GM21390 (cell line): ENCODE measurements around the gene ANXA3.
A peak's percentile ranks its signal among the peaks of the same experiment; 100 is the strongest.
"Not testable (repeated sequence)": the region's sequence is repeated elsewhere in the genome, so short reads cannot be mapped to it uniquely, and the experiment has no call there.

ENCODE experiments used
- ATAC-seq: cut with Tn5 transposase; IDR thresholded peaks from one replicate; pipeline ENCODE4 v1.9.1; 2021; ENCODE audit not compliant: unreplicated experiment

ANXA3 gene

GRCh38 chr4:78570117-78570516 lies 18.5 kb downstream of the ANXA3 start:
- no peak for ATAC-seq

- no peak for ATAC-seq
These were observed 20.2 kb downstream of the ANXA3 start for GRCh38 chr4:78571804-78572203.

GRCh38 chr4:78578674-78579425 lies 27.3 kb downstream of the ANXA3 start:
- no peak for ATAC-seq

- ATAC-seq = no peak
These were observed 30.0 kb downstream of the ANXA3 start for GRCh38 chr4:78581618-78582017.

- no peak for ATAC-seq
These were observed 33.4 kb downstream of the ANXA3 start for GRCh38 chr4:78584863-78585547.

- ATAC-seq = no peak
These were observed 34.1 kb downstream of the ANXA3 start for GRCh38 chr4:78585633-78586032.

GRCh38 chr4:78588894-78589545 lies 37.5 kb downstream of the ANXA3 start:
- no peak for ATAC-seq

- no peak for ATAC-seq
These were observed 39.8 kb downstream of the ANXA3 start for GRCh38 chr4:78591404-78591803.

- peak; percentile 59 for ATAC-seq
These were observed 40.7 kb downstream of the ANXA3 start for GRCh38 chr4:78592088-78592783.

- ATAC-seq = no peak
These were observed 44.7 kb downstream of the ANXA3 start for GRCh38 chr4:78596111-78596742.

- ATAC-seq = not testable (repeated sequence)
These were observed 46.9 kb downstream of the ANXA3 start for GRCh38 chr4:78598431-78598830.

- no peak for ATAC-seq
These were observed 47.6 kb downstream of the ANXA3 start for GRCh38 chr4:78599147-78599546.

GRCh38 chr4:78599931-78600375 lies 48.4 kb downstream of the ANXA3 start:
- ATAC-seq = no peak

- no peak for ATAC-seq
These were observed 49.4 kb downstream of the ANXA3 start for GRCh38 chr4:78601013-78601412.

- ATAC-seq = no peak
These were observed 50.8 kb downstream of the ANXA3 start for GRCh38 chr4:78602334-78602733.

GRCh38 chr4:78603384-78603783 lies 51.8 kb downstream of the ANXA3 start:
- no peak for ATAC-seq

- no peak for ATAC-seq
These were observed 53.4 kb downstream of the ANXA3 start for GRCh38 chr4:78604988-78605387.

GRCh38 chr4:78606035-78606434 lies 54.5 kb downstream of the ANXA3 start:
- ATAC-seq = no peak

GRCh38 chr4:78606530-78607095 lies 55.0 kb downstream of the ANXA3 start:
- ATAC-seq = no peak

GRCh38 chr4:78608684-78609083 lies 57.1 kb downstream of the ANXA3 start:
- no peak for ATAC-seq

GRCh38 chr4:78609580-78609979 lies 58.0 kb downstream of the ANXA3 start:
- ATAC-seq = no peak
